Measurements from ENCODE around the gene TINAGL1. TPM values are rescaled to one million over a fixed set of nuclear protein-coding genes. Genes with fewer than 3 reads are reported as not detected.

TINAGL1 gene
- total RNA-seq, 1 donor from 2014 or later = 5.7 TPM

GRCh38 chr1:31575369-31576140, 760 bp upstream of the TINAGL1 start:
- DNase-seq (ENCODE audit: low read depth) = no peak

GRCh38 chr1:31576743-31577455, 584 bp downstream of the TINAGL1 start:
- Mint-ChIP-seq H3K36me3 (ENCODE audit: low read depth, unreplicated experiment) (no peaks in the 10 kb centered on the region), H3K4me1 (ENCODE audit: low read depth, unreplicated experiment) (peaks cover 35% of the 10 kb centered on the region), H3K27ac (ENCODE audit: unreplicated experiment) (no peak overlapping the region), H3K4me3 (ENCODE audit: unreplicated experiment) (peak overlapping the region; percentile 16), H3K9me3 (ENCODE audit: unreplicated experiment) (no peaks in the 10 kb centered on the region), H3K27me3 (ENCODE audit: low read depth, unreplicated experiment) (peaks cover 11% of the 10 kb centered on the region)
- peak overlapping the region; percentile 79 for H3K4me2 ChIP-seq (ENCODE audit: low read length)
- no peak overlapping the region for H3K27ac ChIP-seq (ENCODE audit: low read depth, low read length)
- no peaks in the 10 kb centered on the region for H3K36me3 ChIP-seq (ENCODE audit: insufficient read depth, low read length)
- peak overlapping the region; percentile 10 for H3K9ac ChIP-seq (ENCODE audit: low read length)
- FAIRE-seq (no peak), DNase-seq (ENCODE audit: low read depth) (no peak)
- no peaks in the 10 kb centered on the region for H3K79me2 ChIP-seq (ENCODE audit: insufficient read depth, low read length)
- no peak overlapping the region for H2AFZ ChIP-seq (ENCODE audit: low read depth, low read length)
- peak overlapping the region; percentile 24 for H3K4me3 ChIP-seq (ENCODE audit: insufficient read depth, low read depth, low read length)
- no peaks in the 10 kb centered on the region for H3K27me3 ChIP-seq (ENCODE audit: insufficient read depth, low read length)
- H3K9me3 ChIP-seq (ENCODE audit: insufficient read depth, low read depth, low read length) = no peaks in the 10 kb centered on the region
- TF ChIP-seq CTCF (IDR thresholded peaks at IDR 0.05; ENCODE audit: insufficient read depth, low read depth, low read length) (no peak), EZH2 (IDR thresholded peaks at IDR 0.05; ENCODE audit: insufficient read depth, low read length) (no peak)
- no peaks in the 10 kb centered on the region for H4K20me1 ChIP-seq (ENCODE audit: insufficient read depth, low read length)
- peaks cover 62% of the 10 kb centered on the region for H3K4me1 ChIP-seq (ENCODE audit: insufficient read depth, low read length)

More at GRCh38 chr1:31575369-31576140, 760 bp upstream of the TINAGL1 start:
- no peaks in the 10 kb centered on the region for H3K9me3 ChIP-seq (ENCODE audit: insufficient read depth, low read depth, low read length)
- no peak overlapping the region for H3K27ac ChIP-seq (ENCODE audit: low read depth, low read length)
- no peak for FAIRE-seq
- H3K4me3 Mint-ChIP-seq (ENCODE audit: unreplicated experiment) = no peak overlapping the region
- no peaks in the 10 kb centered on the region for H4K20me1 ChIP-seq (ENCODE audit: insufficient read depth, low read length)
- H2AFZ ChIP-seq (ENCODE audit: low read depth, low read length) = no peak overlapping the region
- H3K27ac Mint-ChIP-seq (ENCODE audit: unreplicated experiment) = no peak overlapping the region
- no peak overlapping the region for H3K9ac ChIP-seq (ENCODE audit: low read length)
- no peaks in the 10 kb centered on the region for H3K36me3 Mint-ChIP-seq (ENCODE audit: low read depth, unreplicated experiment)
- no peaks in the 10 kb centered on the region for H3K27me3 ChIP-seq (ENCODE audit: insufficient read depth, low read length)
- H3K4me3 ChIP-seq (ENCODE audit: insufficient read depth, low read depth, low read length) = no peak overlapping the region
- peaks cover 17% of the 10 kb centered on the region for H3K27me3 Mint-ChIP-seq (ENCODE audit: low read depth, unreplicated experiment)
- H3K4me2 ChIP-seq (ENCODE audit: low read length) = peak overlapping the region; percentile 79
- H3K9me3 Mint-ChIP-seq (ENCODE audit: unreplicated experiment) = no peaks in the 10 kb centered on the region
- TF ChIP-seq CTCF (IDR thresholded peaks at IDR 0.05; ENCODE audit: insufficient read depth, low read depth, low read length) (no peak), EZH2 (IDR thresholded peaks at IDR 0.05; ENCODE audit: insufficient read depth, low read length) (no peak)
- H3K36me3 ChIP-seq (ENCODE audit: insufficient read depth, low read length) = no peaks in the 10 kb centered on the region
- peaks cover 60% of the 10 kb centered on the region for H3K4me1 ChIP-seq (ENCODE audit: insufficient read depth, low read length)
- no peaks in the 10 kb centered on the region for H3K79me2 ChIP-seq (ENCODE audit: insufficient read depth, low read length)
- H3K4me1 Mint-ChIP-seq (ENCODE audit: low read depth, unreplicated experiment) = peaks cover 40% of the 10 kb centered on the region

Data from astrocyte (in vitro differentiated cells and primary cell).